GM18858 (cell line): ENCODE results near the gene LCN1.

Experiments
- ATAC-seq: cut with Tn5 transposase; IDR thresholded peaks from one replicate; pipeline ENCODE4 v1.9.1; 2021; ENCODE audit not compliant: unreplicated experiment

Gene LCN1

DNA sequence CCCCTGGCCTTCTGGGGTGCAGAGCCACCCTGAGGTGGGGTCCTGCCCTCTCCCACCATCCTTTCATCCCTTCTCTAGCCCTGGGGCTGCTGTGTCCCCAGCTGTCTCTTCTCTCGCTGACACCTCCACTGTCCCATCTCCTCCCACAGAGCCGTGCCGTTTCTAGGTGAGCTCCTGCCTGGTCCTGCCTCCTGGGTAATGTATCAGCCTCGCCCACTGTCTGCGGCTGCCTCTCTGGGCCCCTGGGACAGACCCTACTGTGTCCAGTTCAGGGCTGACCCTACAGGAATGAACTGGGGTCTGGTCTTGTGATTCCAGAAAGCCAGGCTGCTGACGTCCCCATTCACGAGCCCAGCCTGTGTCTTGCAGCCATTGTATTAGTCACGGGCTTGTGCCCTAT lies 44.4 kb downstream of the LCN1 start:
- no peak for ATAC-seq

DNA sequence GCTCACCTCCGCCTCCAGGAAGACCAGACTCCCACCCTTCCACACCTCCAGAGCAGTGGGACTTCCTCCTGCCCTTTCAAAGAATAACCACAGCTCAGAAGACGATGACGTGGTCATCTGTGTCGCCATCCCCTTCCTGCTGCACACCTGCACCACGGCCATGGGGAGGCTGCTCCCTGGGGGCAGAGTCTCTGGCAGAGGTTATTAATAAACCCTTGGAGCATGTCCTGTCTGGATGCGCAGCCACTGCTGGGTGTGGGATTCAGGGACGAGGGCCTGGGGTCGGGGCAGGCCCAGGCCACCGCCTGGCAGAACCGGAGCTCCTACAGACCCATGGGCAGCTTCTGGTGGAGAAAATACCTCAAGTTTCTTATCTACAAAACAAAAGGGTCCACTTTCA lies 45.3 kb downstream of the LCN1 start:
- no peak for ATAC-seq

DNA sequence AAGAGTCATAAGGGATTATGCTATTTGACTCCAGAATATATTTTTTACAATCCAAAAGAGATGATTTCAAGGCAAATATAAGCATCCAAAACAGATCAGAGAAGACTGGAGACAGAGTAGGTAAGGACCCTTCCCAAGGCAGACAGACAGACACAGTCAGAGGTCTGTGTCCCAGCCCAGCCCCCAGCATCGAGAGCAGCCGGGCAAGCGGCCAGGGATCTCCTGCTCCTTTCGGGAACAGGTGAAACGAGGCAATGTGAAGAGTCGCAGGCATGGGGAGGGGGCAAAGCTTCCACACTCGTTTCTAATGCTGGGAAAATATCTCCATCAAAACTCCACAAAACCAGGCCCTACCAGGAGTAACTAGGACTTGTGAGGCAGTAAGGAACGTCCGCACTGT lies 46.1 kb downstream of the LCN1 start:
- no peak for ATAC-seq

DNA sequence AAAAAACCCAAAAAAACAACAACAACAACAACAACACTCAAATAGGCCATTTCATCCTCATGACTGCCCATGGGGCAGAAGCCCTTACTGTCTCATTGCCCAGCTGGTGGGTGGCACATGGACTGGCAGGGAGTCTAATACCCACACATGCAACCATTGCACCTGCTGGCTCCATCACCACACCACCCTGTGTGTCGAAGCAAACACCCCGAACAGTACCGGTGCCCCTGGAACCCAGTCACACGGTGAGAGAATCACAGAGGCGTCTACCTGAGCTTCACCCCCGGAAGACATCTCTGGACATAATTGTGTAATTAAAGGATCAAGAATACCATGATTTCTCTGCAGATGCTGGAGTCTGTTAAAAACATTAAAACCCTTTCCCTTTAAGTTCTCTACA lies 46.8 kb downstream of the LCN1 start:
- no peak for ATAC-seq

DNA sequence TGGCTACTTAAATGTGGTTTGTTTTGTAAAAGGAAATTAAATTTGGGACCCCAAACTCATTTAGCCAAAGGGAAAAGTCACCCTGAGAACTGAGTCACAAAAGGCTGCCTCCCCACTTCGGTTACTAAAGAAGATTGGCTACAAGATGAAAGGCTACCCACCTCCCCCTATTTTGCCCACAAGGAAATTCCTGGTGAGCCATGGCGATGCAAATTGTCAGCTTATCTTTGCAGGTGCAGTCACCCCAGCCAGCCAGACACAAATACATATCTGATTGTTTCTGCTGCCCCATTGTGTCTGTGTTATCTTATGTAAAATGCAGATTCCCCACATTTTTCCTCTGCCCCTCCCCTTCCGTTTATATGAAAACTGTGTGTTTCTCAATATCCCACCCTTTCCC lies 49.2 kb downstream of the LCN1 start:
- ATAC-seq = no peak

DNA sequence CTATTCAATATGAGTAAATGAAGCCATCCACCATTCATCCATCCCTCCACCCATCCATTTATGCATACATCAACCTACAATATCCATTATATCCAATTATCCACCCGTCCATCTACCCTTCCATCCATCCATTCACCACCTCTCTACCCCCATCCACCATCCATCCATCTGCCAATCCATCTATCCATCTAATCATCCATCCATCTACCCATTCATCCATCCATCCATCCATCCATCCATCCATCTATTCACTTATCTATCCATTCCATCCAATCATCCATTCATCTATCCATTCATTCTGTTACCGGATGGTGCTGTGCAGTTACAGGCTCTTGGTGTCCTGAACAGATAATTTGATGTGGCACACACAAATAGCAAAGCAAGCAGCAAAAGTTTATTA lies 51.0 kb downstream of the LCN1 start:
- no peak for ATAC-seq

DNA sequence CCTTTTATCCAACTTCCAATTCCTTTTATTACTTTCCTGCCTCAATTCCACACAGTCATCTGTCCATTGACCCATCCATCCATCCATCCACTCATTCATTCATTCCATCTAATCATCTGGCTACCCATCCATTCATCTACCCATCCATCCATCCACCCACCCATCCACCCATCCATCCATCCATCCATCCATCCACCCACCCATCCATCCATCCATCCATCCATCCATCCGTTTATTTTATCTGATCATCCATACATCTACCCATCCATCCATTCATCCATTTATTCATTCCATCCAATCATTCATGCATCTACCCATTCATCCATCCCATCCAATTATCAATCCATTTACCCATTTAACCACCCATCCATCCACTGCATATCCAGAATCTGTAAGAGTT lies 51.9 kb downstream of the LCN1 start:
- ATAC-seq = no peak

DNA sequence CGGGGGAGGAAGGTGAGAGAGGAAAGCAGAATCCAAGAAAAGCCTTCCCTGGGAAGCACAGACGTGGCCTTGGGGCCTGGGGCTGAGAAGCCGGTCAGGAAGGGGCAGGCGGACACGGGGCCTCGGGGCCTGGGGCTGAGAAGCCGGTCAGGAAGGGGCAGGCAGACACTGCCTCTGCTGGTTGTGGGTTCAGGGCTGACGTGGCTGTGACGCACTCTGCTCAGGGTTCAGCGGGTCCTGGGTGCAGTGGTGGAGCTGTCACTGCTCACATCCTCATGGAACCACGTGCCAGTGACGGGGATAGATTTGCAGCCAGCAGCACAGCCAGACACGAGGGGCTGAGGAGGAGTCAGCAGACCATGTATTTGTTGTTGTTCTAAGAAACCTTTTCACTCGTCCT lies 53.1 kb downstream of the LCN1 start:
- ATAC-seq = no peak

DNA sequence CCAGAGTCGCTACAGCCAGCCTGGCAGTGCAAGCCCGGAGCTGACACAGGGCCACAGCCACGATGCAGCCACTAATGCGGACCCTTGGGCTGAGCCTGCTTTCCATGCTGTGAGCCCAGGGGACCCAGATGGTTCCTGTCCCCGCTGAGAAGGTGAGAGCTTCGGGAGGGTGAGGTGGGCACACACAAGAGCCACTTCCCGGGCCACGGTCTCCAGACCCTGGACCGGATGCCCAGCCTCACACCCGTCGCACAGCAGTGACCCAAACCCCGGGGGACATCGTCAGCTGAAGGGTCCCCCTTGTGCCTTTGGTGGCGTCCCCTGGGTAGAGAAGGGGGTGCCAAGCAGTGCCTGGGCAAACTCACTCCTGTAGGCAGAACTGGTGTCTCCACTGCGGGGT lies 53.7 kb downstream of the LCN1 start:
- no peak for ATAC-seq
